H9 (cell line): Measurements from ENCODE around the gene FAM3C. TPM values are rescaled to one million over a fixed set of nuclear protein-coding genes. Genes with fewer than 3 reads are reported as not detected.

Experiments used
- DNase-seq: peaks from one replicate; pipeline ENCODE4 v3.0.0-alpha.2; 2017
- H2AFZ ChIP-seq: one replicate; pipeline ENCODE4 v1.6.1; 2013; ENCODE audit warnings: mild to moderate bottlenecking, low read length, control low read depth, moderate library complexity
- H2AK5ac ChIP-seq: 2 replicates; pipeline ENCODE4 v1.6.1; 2013; ENCODE audit warnings: low read length, control low read depth, mixed read lengths; ENCODE audit not compliant: insufficient read length
- H2BK120ac ChIP-seq: one replicate; pipeline ENCODE4 v1.6.1; 2013; ENCODE audit warnings: low read depth, mild to moderate bottlenecking, low read length, control low read depth, inconsistent platforms; ENCODE audit not compliant: poor library complexity, severe bottlenecking
- H2BK12ac ChIP-seq: 2 replicates; pipeline ENCODE4 v1.6.1; 2013; ENCODE audit warnings: low read length, control low read depth, mixed read lengths, low read depth; ENCODE audit not compliant: insufficient read length
- H2BK15ac ChIP-seq: 2 replicates; pipeline ENCODE4 v1.6.1; 2013; ENCODE audit warnings: low read depth, low read length, control low read depth
- H2BK20ac ChIP-seq: one replicate; pipeline ENCODE4 v1.6.1; 2013; ENCODE audit warnings: low read depth, mild to moderate bottlenecking, low read length, control low read depth, inconsistent platforms; ENCODE audit not compliant: poor library complexity, severe bottlenecking
- H2BK5ac ChIP-seq: 2 replicates; pipeline ENCODE4 v1.6.1; 2013; ENCODE audit warnings: low read length, control low read depth, mixed read lengths; ENCODE audit not compliant: insufficient read length
- H3K14ac ChIP-seq: 2 replicates; pipeline ENCODE4 v1.6.1; 2013; ENCODE audit warnings: low read length, control low read depth; ENCODE audit not compliant: insufficient read depth
- H3K18ac ChIP-seq: 2 replicates; pipeline ENCODE4 v1.6.1; 2013; ENCODE audit warnings: low read depth, mild to moderate bottlenecking, mixed read lengths, low read length, control low read depth; ENCODE audit not compliant: insufficient read length
- H3K23ac ChIP-seq: 2 replicates; pipeline ENCODE4 v1.6.1; 2013; ENCODE audit warnings: low read length, control low read depth, mixed read lengths, low read depth; ENCODE audit not compliant: insufficient read length
- H3K23me2 ChIP-seq: 2 replicates; pipeline ENCODE4 v1.6.1; 2013; ENCODE audit warnings: low read depth, mild to moderate bottlenecking, mixed read lengths, low read length, control low read depth; ENCODE audit not compliant: insufficient read length, poor library complexity, severe bottlenecking
- H3K27ac ChIP-seq: 2 replicates; pipeline ENCODE4 v1.5.1; 2013; ENCODE audit warnings: low read length, control low read depth, mixed read lengths, low read depth; ENCODE audit not compliant: insufficient read length
- H3K27me3 ChIP-seq: 2 replicates; pipeline ENCODE4 v1.6.1; 2013; ENCODE audit warnings: low read length, control low read depth, inconsistent platforms; ENCODE audit not compliant: insufficient read depth
- H3K4ac ChIP-seq: 2 replicates; pipeline ENCODE4 v1.6.1; 2013; ENCODE audit warnings: low read depth, mild to moderate bottlenecking, control low read depth, inconsistent platforms, low read length, moderate library complexity
- H3K4me1 ChIP-seq: 2 replicates; pipeline ENCODE4 v1.6.1; 2013; ENCODE audit warnings: low read length, control low read depth, inconsistent platforms; ENCODE audit not compliant: insufficient read depth
- H3K4me2 ChIP-seq: 2 replicates; pipeline ENCODE4 v1.6.1; 2013; ENCODE audit warnings: low read length, control low read depth, mixed read lengths; ENCODE audit not compliant: insufficient read length, insufficient read depth
- H3K56ac ChIP-seq: 2 replicates; pipeline ENCODE4 v1.6.1; 2013; ENCODE audit warnings: low read depth, mild to moderate bottlenecking, mixed read lengths, low read length, control low read depth; ENCODE audit not compliant: insufficient read length
- H3K79me1 ChIP-seq: 2 replicates; pipeline ENCODE4 v1.6.1; 2013; ENCODE audit warnings: low read depth, mild to moderate bottlenecking, moderate library complexity, low read length, control low read depth, inconsistent platforms; ENCODE audit not compliant: insufficient read depth, poor library complexity, severe bottlenecking
- H3K79me2 ChIP-seq: 2 replicates; pipeline ENCODE4 v1.6.1; 2013; ENCODE audit warnings: low read length, control low read depth, inconsistent platforms; ENCODE audit not compliant: insufficient read depth
- H3K9ac ChIP-seq: 2 replicates; pipeline ENCODE4 v1.6.1; 2013; ENCODE audit warnings: low read length, control low read depth, mixed read lengths; ENCODE audit not compliant: insufficient read length; ENCODE audit errors: extremely low read depth
- H3K9me3 ChIP-seq: one replicate; pipeline ENCODE4 v1.6.1; 2013; ENCODE audit warnings: low read depth, low read length, inconsistent platforms; ENCODE audit not compliant: control insufficient read depth
- H3T11ph ChIP-seq: one replicate; pipeline ENCODE4 v1.6.1; 2013; ENCODE audit warnings: mild to moderate bottlenecking, low read length, control low read depth, inconsistent platforms
- H4K20me1 ChIP-seq: one replicate; pipeline ENCODE4 v1.6.1; 2013; ENCODE audit not compliant: control insufficient read depth, insufficient read length, insufficient read depth
- H4K5ac ChIP-seq: 2 replicates; pipeline ENCODE4 v1.6.1; 2013; ENCODE audit warnings: low read depth, mild to moderate bottlenecking, mixed read lengths, low read length, control low read depth; ENCODE audit not compliant: insufficient read length
- H4K8ac ChIP-seq: replicated peaks from 2 replicates; pipeline ENCODE4 v1.6.1; 2013; ENCODE audit warnings: low read length, control low read depth, mixed read lengths, low read depth; ENCODE audit not compliant: insufficient read length
- H4K91ac ChIP-seq: 2 replicates; pipeline ENCODE4 v1.6.1; 2013; ENCODE audit warnings: low read depth, mild to moderate bottlenecking, moderate library complexity, mixed read lengths, low read length, control low read depth; ENCODE audit not compliant: insufficient read length
- H3K27ac Mint-ChIP-seq, 3 experiments: 2 replicates in 2 of 3; 3 replicates in 1 of 3; pipeline ENCODE4 v1.8.0; 2020 to 2021; ENCODE audit warnings: mixed read lengths in 3 of 3, mild to moderate bottlenecking in 1 of 3, moderate library complexity in 1 of 3
- H3K27me3 Mint-ChIP-seq: 2 replicates; pipeline ENCODE4 v1.8.0; 2021; ENCODE audit warnings: low read depth, mild to moderate bottlenecking, moderate library complexity, mixed read lengths
- H3K36me3 Mint-ChIP-seq, 3 experiments: 2 replicates in 2 of 3; 3 replicates in 1 of 3; pipeline ENCODE4 v1.8.0; 2020 to 2021; ENCODE audit warnings: low read depth in 3 of 3, mixed read lengths in 3 of 3; ENCODE audit not compliant: insufficient read depth in 1 of 3
- H3K4me1 Mint-ChIP-seq, 2 experiments: 2 replicates each; pipeline ENCODE4 v1.8.0; 2020; ENCODE audit warnings: mixed read lengths in 2 of 2
- H3K4me3 Mint-ChIP-seq, 2 experiments: 2 replicates in 1 of 2; 3 replicates in 1 of 2; pipeline ENCODE4 v1.8.0; 2020 to 2021; ENCODE audit warnings: mild to moderate bottlenecking in 2 of 2, mixed read lengths in 2 of 2, moderate library complexity in 1 of 2
- H3K9me3 Mint-ChIP-seq, 2 experiments: 2 replicates in 1 of 2; 3 replicates in 1 of 2; pipeline ENCODE4 v1.8.0; 2020; ENCODE audit warnings: mild to moderate bottlenecking in 2 of 2, mixed read lengths in 2 of 2, moderate library complexity in 1 of 2
- WGBS: extraction: QIAGEN DNeasy Blood & Tissue Kit; methylation state at CpG from one replicate; pipeline ENCODE4 v1.1.7; 2013; ENCODE audit warnings: missing lambda C conversion rate, low lambda C conversion rate, mixed read lengths; ENCODE audit not compliant: insufficient read length; ENCODE audit errors: extremely low coverage; 5-methylcytosine and 5-hydroxymethylcytosine counted together
- total RNA-seq: library from RNA; stranded (reverse); gene quantifications from 2 replicates; pipeline ENCODE4 v1.2.1, GENCODE V29; 2021
- TF ChIP-seq, protein P1 (sequence below): fragments of 200-600 bp; sonication (generic); conservative IDR thresholded peaks from 3 replicates; pipeline ENCODE4 v1.8.0; 2021; ENCODE audit warnings: antibody characterized with exemption, mild to moderate bottlenecking

FAM3C gene
- total RNA-seq, 1 experiment from 2014 or later, result 64.5 TPM

DNA sequence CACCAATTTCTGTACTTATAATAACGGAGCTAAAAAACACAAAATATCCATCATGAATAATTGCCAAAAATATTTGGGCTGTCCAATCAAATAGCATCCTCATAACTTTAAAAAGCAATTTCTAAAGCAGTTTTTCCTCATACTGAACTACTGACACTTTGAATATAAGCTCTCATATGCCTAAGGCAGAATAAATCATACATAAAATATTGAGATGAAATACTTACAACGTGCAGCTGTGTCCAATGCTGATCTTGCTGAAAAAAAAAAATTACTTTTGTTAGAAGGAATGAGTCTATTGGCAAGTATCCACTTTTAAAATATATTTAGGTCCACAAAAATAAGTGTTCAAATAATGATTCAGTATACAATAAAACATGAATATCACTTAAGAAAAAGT, 24.2 kb downstream of the FAM3C start:
- Histone ChIP-seq H3K23me2 (no peaks in the 10 kb centered on the region), H2BK5ac (no peak overlapping the region), H3K9me3 (no peaks in the 10 kb centered on the region), H3T11ph (no peak overlapping the region), H3K56ac (no peak overlapping the region), H2BK20ac (no peak overlapping the region), H2BK120ac (no peak overlapping the region), H3K4me1 (no peaks in the 10 kb centered on the region), H3K4ac (no peak overlapping the region), H3K27me3 (no peaks in the 10 kb centered on the region; the same call in 1 of the 2 replicates), H3K4me2 (no peak overlapping the region), H4K20me1 (no peaks in the 10 kb centered on the region), H3K14ac (no peak overlapping the region), H2BK15ac (no peak overlapping the region), H3K23ac (no peak overlapping the region), H2AK5ac (no peak overlapping the region), H3K79me2 (no peaks in the 10 kb centered on the region), H4K91ac (no peak overlapping the region), H3K18ac (no peak overlapping the region), H2AFZ (no peak overlapping the region), H3K27ac (no peak overlapping the region), H4K8ac (no peak overlapping the region), H2BK12ac (no peak overlapping the region), H3K9ac (no peak overlapping the region), H3K79me1 (no peaks in the 10 kb centered on the region), H4K5ac (no peak overlapping the region)
- no peak for DNase-seq
- Mint-ChIP-seq H3K4me1 (peaks cover 8 to 9% of the 10 kb centered on the region in 2 experiments), H3K36me3 (peaks cover 8 to 63% (median 27%) of the 10 kb centered on the region in 3 experiments; a peak in 6 of 7 replicates), H3K9me3 (no peaks in the 10 kb centered on the region), H3K27ac (no peak overlapping the region), H3K4me3 (no peak overlapping the region), H3K27me3 (no peaks in the 10 kb centered on the region)
- TF ChIP-seq, protein P1, sequence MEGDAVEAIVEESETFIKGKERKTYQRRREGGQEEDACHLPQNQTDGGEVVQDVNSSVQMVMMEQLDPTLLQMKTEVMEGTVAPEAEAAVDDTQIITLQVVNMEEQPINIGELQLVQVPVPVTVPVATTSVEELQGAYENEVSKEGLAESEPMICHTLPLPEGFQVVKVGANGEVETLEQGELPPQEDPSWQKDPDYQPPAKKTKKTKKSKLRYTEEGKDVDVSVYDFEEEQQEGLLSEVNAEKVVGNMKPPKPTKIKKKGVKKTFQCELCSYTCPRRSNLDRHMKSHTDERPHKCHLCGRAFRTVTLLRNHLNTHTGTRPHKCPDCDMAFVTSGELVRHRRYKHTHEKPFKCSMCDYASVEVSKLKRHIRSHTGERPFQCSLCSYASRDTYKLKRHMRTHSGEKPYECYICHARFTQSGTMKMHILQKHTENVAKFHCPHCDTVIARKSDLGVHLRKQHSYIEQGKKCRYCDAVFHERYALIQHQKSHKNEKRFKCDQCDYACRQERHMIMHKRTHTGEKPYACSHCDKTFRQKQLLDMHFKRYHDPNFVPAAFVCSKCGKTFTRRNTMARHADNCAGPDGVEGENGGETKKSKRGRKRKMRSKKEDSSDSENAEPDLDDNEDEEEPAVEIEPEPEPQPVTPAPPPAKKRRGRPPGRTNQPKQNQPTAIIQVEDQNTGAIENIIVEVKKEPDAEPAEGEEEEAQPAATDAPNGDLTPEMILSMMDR, result no peak
- WGBS, result no CpG with 5 or more reads among the region's 2 CpGs
